Effector CD4-positive, alpha-beta T cell (primary cell): Measurements from ENCODE around the gene VCX2.
"Not testable (repeated sequence)": the region's sequence is repeated elsewhere in the genome, so short reads cannot be mapped to it uniquely, and the experiment has no call there.

ENCODE experiments used
- DNase-seq: peaks from one replicate; pipeline ENCODE4 v3.0.0-alpha.2; 2020

The VCX2 gene

GRCh38 chrX:8121391-8121790, 49.7 kb downstream of the VCX2 start:
- DNase-seq: not testable (repeated sequence)
